Measurements from ENCODE around the gene CMPK1. TPM values are rescaled to one million over a fixed set of nuclear protein-coding genes. Genes with fewer than 3 reads are reported as not detected.

The CMPK1 gene
- total and polyA plus RNA-seq, 12 donors: 41.4 to 81.5 (median 74.7) TPM

DNA sequence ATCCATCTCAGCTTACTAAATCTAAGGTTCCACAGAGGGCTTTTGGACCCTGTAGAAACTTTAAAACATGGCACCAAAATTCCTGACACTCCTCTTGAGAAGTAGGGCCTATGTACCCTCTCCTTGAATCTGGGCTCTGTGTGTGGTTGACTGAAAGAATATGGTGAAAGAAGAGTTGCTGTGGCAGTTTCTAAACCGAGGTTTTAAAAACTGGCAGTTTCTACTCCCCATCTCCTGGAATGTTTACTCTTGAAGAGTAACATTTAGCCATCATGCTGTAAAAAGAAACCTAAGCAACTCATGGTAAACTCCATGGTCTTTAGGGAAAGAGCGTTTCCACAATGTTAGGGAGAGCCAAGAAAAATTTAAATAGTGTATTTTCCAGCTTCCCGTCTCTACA lies 4.6 kb upstream of the CMPK1 start:
- WGBS, 2 donors: 92 to 94% methylated on average over 3 of the region's 3 CpGs
- TF ChIP-seq, protein P1, sequence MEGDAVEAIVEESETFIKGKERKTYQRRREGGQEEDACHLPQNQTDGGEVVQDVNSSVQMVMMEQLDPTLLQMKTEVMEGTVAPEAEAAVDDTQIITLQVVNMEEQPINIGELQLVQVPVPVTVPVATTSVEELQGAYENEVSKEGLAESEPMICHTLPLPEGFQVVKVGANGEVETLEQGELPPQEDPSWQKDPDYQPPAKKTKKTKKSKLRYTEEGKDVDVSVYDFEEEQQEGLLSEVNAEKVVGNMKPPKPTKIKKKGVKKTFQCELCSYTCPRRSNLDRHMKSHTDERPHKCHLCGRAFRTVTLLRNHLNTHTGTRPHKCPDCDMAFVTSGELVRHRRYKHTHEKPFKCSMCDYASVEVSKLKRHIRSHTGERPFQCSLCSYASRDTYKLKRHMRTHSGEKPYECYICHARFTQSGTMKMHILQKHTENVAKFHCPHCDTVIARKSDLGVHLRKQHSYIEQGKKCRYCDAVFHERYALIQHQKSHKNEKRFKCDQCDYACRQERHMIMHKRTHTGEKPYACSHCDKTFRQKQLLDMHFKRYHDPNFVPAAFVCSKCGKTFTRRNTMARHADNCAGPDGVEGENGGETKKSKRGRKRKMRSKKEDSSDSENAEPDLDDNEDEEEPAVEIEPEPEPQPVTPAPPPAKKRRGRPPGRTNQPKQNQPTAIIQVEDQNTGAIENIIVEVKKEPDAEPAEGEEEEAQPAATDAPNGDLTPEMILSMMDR (IDR thresholded peaks at IDR 0.05): no peak
- H3K36me3 ChIP-seq: no peaks in the 10 kb centered on the region
- ATAC-seq (no peak), DNase-seq (no peak)
- no peaks in the 10 kb centered on the region for H3K9me3 ChIP-seq
- H3K4me3 ChIP-seq: no peak overlapping the region
- intact Hi-C loops (cut with DNase I): no loop called here
- no peak overlapping the region for H3K27ac ChIP-seq
- peaks cover 0 to 16% (median 13%) of the 10 kb centered on the region in 9 donors for H3K4me1 ChIP-seq
- no peaks in the 10 kb centered on the region for H3K27me3 ChIP-seq

GRCh38 chr1:47330212-47330611 lies 3.4 kb upstream of the CMPK1 start:
- DNase-seq: no peak
- H3K27ac ChIP-seq: no peak overlapping the region
- 96 to 100% methylated on average over 1 of the region's 1 CpG for WGBS, 2 donors

GRCh38 chr1:47331875-47332274 lies 1.7 kb upstream of the CMPK1 start:
- TF ChIP-seq, protein P1 (IDR thresholded peaks at IDR 0.05): no peak
- Histone ChIP-seq H3K4me1 (peaks cover 0 to 40% (median 35%) of the 10 kb centered on the region in 9 donors), H3K27me3 (no peaks in the 10 kb centered on the region), H3K36me3 (peaks cover 0 to 3% (median 0%) of the 10 kb centered on the region in 9 donors), H3K27ac (peak overlapping the region in 1 of 10 donors; percentile 99), H3K4me3 (no peak overlapping the region), H3K9me3 (no peaks in the 10 kb centered on the region)
- no peak for DNase-seq
- WGBS, 2 donors: 91 to 94% methylated on average over 2 of the region's 2 CpGs
- intact Hi-C loops (cut with DNase I): loop anchor here in 3 of 10 donors (2.0 to 10.0 kb wide), 3 partner anchors 17 to 140 kb away; partner anchors contain the start of genes PDZK1IP1 (in 3 of the 3) and STIL (in 1 of the 3)
- no peak for ATAC-seq

More at GRCh38 chr1:47330212-47330611, 3.4 kb upstream of the CMPK1 start:
- TF ChIP-seq, protein P1 (IDR thresholded peaks at IDR 0.05): no peak
- ATAC-seq: no peak
- no peaks in the 10 kb centered on the region for H3K27me3 ChIP-seq
- H3K4me3 ChIP-seq: no peak overlapping the region
- peaks cover 0 to 23% (median 19%) of the 10 kb centered on the region in 9 donors for H3K4me1 ChIP-seq
- intact Hi-C loops (cut with DNase I): loop anchor here in 3 of 10 donors (5.0 to 10.0 kb wide), 2 partner anchors 135 to 138 kb away; partner anchors contain the start of gene PDZK1IP1 (in 3 of the 3)
- no peaks in the 10 kb centered on the region for H3K9me3 ChIP-seq
- no peaks in the 10 kb centered on the region for H3K36me3 ChIP-seq

DNA sequence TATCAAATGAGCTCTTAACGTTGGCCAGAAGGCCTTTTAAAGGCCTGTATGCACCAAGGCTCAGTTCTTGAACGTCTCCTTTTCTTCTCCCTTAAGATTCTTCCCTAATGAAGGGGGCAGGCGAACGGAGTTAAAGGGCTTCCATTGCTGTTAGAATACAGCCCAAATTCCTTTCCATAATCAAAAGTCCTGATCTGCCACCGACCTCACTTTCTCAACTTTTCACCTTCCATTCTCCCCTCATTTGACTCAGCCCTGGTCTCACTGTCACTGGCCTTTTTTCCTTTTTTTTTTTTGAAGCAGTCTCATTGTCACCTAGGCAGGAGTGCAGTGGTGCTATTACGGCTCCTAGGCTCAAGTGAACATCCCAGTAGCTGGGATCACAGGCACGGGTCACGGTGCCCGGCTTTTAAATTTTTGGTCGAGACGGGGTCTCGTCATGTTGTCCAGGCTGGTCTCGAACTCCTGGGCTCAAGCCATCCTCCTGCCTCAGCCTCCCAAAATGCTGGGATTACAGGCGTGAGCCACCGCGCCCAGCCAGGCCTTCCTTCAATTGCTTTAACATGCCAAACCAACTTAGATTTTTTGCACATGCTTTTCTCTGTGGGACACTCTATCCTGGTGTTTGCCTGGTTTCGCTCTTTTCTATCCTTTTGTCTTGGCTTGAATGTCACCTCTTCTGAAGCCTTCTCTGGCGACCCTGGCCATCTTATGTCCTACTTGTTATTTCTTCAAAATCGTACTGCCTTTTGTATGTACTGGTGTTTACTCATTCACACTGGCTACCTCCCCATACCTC lies 612 bp upstream of the CMPK1 start:
- peak overlapping the region; percentile 42 to 99 (median 90) for H3K4me3 ChIP-seq
- intact Hi-C loops (cut with DNase I): loop anchor here in 4 of 10 donors (1.0 to 10.0 kb wide), 4 partner anchors 18 to 141 kb away; partner anchors contain the start of genes PDZK1IP1 (in 3 of the 4) and STIL (in 2 of the 4)
- no peaks in the 10 kb centered on the region for H3K27me3 ChIP-seq
- H3K27ac ChIP-seq: peak overlapping the region; percentile 95 to 100 (median 99)
- H3K9me3 ChIP-seq: no peaks in the 10 kb centered on the region
- no peak for DNase-seq
- WGBS, 2 donors: 39 to 41% methylated on average over 19 of the region's 19 CpGs
- peaks cover 0 to 5% (median 0%) of the 10 kb centered on the region in 9 donors for H3K36me3 ChIP-seq
- peaks cover 0 to 46% (median 37%) of the 10 kb centered on the region in 9 donors for H3K4me1 ChIP-seq
- TF ChIP-seq, protein P1 (IDR thresholded peaks at IDR 0.05): no peak
- peak in 1 of 8 donors; percentile 3 for ATAC-seq

All from heart right ventricle (tissue), 16 donors.